Measurements from ENCODE around the gene CENPN.

DNA sequence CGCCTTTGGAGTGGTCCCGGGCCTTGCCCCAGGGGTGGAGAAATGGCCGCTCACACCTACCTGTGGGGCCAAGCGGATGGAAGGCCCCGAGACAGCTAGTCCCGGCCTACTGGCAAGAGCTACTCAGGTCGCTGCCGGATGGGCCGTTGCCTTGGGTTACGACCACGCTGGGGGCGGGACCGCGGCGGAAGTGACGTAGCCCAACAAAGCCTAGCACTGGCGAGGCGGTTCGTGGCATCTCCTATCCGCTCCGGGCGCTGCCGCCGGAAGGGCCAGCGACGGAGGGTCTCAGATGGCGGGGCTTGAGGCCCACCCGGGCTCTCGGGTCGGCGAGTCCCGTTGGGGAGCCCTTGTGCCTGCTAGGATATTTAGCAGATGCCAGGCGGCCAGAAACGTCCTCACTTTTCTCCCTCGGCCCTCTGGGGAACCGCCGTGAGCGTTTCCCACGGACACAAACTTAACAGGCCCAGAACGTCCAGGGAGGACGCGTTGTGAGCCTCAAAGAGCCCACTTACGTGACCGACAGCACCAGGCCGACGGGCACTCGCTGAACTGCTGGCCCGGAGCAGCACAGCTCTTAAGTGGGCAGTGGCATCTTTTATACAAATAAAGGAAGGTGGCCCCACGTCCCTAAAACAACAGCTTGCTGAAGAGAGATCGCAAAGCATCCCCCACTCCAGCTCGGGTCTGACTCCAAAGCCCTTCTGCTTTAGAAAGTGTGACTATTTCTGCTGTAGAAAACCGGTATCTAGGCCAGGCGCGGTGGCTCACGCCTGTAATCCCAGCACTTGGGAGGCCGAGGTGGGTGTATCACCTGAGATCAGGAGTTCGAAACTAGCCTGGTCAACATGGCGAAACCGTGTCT lies 70.3 kb downstream of the CENPN start, which contains the start of gene C16orf46:
- TF ChIP-seq EP300 (IDR thresholded peaks at IDR 0.05; ENCODE audit: borderline replicate concordance in 1 of 2, control insufficient read depth in 1 of 2, low read depth in 2 of 2, low read length in 2 of 2) (no peak), FOXM1 (IDR thresholded peaks at IDR 0.05; ENCODE audit: low read depth, low read length) (no peak), EZH2 (IDR thresholded peaks at IDR 0.05; ENCODE audit: borderline replicate concordance, control insufficient read depth, low read depth, low read length) (no peak), SUZ12 (IDR thresholded peaks at IDR 0.05; ENCODE audit: unreplicated experiment) (no peak), POLR2AphosphoS5 (IDR thresholded peaks at IDR 0.05; ENCODE audit: low read length) (peak; percentile 78; the same call in 1 of the 2 replicates), GABPA (IDR thresholded peaks at IDR 0.05; ENCODE audit: low read depth) (peak; percentile 88)
- TF ChIP-seq, protein P1, sequence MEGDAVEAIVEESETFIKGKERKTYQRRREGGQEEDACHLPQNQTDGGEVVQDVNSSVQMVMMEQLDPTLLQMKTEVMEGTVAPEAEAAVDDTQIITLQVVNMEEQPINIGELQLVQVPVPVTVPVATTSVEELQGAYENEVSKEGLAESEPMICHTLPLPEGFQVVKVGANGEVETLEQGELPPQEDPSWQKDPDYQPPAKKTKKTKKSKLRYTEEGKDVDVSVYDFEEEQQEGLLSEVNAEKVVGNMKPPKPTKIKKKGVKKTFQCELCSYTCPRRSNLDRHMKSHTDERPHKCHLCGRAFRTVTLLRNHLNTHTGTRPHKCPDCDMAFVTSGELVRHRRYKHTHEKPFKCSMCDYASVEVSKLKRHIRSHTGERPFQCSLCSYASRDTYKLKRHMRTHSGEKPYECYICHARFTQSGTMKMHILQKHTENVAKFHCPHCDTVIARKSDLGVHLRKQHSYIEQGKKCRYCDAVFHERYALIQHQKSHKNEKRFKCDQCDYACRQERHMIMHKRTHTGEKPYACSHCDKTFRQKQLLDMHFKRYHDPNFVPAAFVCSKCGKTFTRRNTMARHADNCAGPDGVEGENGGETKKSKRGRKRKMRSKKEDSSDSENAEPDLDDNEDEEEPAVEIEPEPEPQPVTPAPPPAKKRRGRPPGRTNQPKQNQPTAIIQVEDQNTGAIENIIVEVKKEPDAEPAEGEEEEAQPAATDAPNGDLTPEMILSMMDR (IDR thresholded peaks at IDR 0.05 in 2 of 3, conservative IDR thresholded peaks at IDR 0.05 in 1 of 3; ENCODE audit: control insufficient read depth in 2 of 3, extremely low read depth in 1 of 3, insufficient read depth in 1 of 3, low read depth in 3 of 3, low read length in 3 of 3), result no peak
- TF ChIP-seq, protein P2, sequence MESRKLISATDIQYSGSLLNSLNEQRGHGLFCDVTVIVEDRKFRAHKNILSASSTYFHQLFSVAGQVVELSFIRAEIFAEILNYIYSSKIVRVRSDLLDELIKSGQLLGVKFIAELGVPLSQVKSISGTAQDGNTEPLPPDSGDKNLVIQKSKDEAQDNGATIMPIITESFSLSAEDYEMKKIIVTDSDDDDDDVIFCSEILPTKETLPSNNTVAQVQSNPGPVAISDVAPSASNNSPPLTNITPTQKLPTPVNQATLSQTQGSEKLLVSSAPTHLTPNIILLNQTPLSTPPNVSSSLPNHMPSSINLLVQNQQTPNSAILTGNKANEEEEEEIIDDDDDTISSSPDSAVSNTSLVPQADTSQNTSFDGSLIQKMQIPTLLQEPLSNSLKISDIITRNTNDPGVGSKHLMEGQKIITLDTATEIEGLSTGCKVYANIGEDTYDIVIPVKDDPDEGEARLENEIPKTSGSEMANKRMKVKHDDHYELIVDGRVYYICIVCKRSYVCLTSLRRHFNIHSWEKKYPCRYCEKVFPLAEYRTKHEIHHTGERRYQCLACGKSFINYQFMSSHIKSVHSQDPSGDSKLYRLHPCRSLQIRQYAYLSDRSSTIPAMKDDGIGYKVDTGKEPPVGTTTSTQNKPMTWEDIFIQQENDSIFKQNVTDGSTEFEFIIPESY (IDR thresholded peaks at IDR 0.05), result no peak
- TF ChIP-seq, protein P3, sequence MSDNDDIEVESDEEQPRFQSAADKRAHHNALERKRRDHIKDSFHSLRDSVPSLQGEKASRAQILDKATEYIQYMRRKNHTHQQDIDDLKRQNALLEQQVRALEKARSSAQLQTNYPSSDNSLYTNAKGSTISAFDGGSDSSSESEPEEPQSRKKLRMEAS (IDR thresholded peaks at IDR 0.05; ENCODE audit: low read depth, low read length), result no peak; the same call in 1 of the 2 replicates
- TF ChIP-seq, protein P4, sequence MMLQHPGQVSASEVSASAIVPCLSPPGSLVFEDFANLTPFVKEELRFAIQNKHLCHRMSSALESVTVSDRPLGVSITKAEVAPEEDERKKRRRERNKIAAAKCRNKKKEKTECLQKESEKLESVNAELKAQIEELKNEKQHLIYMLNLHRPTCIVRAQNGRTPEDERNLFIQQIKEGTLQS (IDR thresholded peaks at IDR 0.05; ENCODE audit: borderline replicate concordance, extremely low read depth, low read depth, low read length), result no peak
- TF ChIP-seq, protein P5, sequence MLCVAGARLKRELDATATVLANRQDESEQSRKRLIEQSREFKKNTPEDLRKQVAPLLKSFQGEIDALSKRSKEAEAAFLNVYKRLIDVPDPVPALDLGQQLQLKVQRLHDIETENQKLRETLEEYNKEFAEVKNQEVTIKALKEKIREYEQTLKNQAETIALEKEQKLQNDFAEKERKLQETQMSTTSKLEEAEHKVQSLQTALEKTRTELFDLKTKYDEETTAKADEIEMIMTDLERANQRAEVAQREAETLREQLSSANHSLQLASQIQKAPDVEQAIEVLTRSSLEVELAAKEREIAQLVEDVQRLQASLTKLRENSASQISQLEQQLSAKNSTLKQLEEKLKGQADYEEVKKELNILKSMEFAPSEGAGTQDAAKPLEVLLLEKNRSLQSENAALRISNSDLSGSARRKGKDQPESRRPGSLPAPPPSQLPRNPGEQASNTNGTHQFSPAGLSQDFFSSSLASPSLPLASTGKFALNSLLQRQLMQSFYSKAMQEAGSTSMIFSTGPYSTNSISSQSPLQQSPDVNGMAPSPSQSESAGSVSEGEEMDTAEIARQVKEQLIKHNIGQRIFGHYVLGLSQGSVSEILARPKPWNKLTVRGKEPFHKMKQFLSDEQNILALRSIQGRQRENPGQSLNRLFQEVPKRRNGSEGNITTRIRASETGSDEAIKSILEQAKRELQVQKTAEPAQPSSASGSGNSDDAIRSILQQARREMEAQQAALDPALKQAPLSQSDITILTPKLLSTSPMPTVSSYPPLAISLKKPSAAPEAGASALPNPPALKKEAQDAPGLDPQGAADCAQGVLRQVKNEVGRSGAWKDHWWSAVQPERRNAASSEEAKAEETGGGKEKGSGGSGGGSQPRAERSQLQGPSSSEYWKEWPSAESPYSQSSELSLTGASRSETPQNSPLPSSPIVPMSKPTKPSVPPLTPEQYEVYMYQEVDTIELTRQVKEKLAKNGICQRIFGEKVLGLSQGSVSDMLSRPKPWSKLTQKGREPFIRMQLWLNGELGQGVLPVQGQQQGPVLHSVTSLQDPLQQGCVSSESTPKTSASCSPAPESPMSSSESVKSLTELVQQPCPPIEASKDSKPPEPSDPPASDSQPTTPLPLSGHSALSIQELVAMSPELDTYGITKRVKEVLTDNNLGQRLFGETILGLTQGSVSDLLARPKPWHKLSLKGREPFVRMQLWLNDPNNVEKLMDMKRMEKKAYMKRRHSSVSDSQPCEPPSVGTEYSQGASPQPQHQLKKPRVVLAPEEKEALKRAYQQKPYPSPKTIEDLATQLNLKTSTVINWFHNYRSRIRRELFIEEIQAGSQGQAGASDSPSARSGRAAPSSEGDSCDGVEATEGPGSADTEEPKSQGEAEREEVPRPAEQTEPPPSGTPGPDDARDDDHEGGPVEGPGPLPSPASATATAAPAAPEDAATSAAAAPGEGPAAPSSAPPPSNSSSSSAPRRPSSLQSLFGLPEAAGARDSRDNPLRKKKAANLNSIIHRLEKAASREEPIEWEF (IDR thresholded peaks at IDR 0.05; ENCODE audit: insufficient replicate concordance, low read depth, low read length), result no peak

Measured in GM12878 (cell line).